HG03575 (cell line): ENCODE measurements around the gene GAPVD1.
"Not testable (repeated sequence)": the region's sequence is repeated elsewhere in the genome, so short reads cannot be mapped to it uniquely, and the experiment has no call there.

Source experiments
- ATAC-seq: cut with Tn5 transposase; IDR thresholded peaks from one replicate; pipeline ENCODE4 v1.9.1; 2021; ENCODE audit not compliant: unreplicated experiment, insufficient number of reproducible peaks, low FRiP score; ENCODE audit errors: extremely low read depth

GAPVD1 gene

DNA sequence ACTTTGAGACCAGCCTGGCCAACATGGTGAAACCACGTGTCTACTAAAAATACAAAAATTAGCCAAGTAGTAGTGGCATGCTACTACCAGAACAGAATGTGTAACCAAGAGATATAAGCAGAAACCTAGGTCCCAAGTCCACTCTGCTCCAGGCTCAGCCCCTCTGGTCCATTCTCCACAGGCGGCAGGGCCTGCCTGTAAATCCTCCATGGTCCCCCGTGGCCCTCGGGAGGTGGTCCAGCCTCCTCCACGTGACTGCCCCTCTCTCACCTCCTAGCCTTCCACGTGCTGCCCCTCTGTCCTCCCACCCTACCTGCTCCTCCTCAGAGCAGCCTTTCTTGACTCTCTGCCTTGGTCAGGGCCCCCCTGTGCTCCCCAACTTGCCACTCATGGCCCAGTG lies 127.4 kb downstream of the GAPVD1 start:
- ATAC-seq = no peak

DNA sequence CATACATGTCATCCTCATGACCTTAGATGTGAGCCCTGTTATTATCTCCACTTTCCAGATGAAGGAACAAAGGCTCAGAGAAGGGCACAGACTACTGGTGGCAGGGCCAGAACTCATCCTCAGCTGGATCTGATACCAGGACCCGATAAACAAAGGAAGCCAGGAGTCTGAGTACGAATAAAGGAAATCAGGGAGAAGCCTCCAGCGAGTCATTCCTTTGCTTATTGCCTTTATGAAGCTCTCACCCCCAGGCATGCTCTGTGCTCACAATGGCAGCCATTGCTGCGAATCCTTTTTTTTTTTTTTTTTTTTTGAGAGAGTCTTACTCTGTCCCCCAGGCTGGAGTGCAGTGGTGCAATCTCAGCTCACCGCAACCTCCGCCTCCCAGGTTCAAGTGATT lies 130.1 kb downstream of the GAPVD1 start:
- ATAC-seq = no peak

DNA sequence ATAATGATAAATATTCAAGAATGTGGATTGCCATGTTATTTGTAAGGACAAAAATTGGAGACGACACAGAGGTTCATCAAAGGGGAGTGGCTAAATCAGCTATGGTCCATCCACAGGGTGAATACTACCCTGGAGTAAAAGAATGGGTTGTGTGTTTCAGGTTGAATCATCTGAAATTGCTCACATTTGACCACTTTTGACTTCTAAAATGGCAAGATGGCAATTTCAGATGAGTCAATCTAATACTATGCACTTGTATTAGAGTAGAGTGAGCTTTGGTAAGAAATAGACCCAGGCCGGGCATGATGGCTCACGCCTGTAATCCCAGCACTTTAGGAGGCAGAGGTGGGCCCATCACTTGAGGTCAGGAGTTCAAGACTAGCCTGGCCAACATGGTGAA lies 131.8 kb downstream of the GAPVD1 start:
- ATAC-seq = no peak

DNA sequence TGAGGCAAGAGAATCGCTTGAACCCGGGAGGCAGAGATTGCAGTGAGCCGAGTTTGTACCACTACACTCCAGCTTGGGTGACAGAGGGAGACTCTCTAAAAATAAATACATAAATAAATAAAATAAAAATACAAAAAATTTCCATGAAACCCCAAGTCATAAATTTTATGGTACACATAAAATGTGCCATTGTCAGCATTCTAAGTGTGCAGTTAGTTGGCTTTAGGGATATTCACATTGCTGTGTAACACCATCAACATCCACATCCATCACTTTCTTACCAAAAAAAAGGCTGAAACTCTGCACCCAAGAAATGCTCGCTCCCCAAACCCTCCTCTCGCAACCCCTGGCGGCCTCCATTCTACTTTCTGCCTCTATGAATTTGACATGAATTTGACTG lies 135.2 kb downstream of the GAPVD1 start:
- no peak for ATAC-seq

DNA sequence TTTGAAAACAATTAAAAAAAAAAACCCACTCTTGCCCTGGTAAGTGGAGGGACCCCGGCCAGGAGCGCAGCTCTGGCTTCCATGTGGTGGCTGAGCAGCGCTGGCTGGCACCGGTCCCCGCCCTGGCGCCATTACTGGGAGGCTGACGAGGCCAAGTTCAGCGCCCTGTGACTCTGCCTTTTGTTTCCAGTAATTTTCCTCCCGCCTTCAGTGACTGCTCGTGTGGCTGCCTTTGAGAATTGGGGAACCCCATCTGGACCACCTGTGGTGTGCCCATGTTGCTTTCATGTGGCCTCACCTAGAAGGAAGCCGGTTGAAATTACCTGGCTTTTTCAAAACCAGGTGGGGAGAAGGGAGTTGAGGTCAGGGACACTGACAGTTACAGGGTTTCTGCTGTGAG lies 136.1 kb downstream of the GAPVD1 start:
- ATAC-seq = no peak

DNA sequence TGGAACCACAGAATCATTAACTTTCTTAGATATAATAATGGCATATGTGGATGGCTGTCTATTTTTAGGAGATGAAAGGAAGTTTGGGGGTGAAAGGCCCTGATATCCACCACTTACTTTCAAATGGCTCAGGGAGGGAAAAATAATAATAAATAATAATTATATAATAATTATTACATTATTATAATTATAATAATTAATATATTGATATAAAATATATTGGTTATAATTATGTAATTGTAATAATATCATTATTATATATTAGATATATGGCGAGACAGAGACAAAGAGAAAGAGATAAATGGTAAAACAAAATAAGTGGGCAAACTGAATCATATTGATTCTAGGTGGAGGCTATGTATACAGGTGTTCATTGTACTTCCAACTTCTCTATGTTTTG lies 136.6 kb downstream of the GAPVD1 start:
- no peak for ATAC-seq

DNA sequence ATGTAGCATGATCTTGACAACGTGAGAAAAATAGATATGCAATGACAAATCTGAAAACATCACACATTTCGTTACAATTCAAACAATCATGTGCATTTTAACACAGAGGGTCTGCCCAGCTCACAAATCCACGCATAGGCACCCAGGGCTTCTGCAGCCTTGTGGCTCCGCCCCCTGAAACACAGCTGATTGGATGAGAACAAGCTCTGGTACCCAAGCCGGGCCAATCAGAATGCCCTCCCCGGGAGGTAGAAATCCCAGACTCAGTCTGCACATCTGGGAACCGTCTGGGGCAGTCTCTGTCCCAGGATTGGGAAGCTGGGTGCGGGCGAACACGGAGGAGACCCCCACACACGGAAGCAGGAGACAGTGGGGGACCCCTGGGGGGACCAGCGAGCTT lies 137.5 kb downstream of the GAPVD1 start:
- no peak for ATAC-seq

DNA sequence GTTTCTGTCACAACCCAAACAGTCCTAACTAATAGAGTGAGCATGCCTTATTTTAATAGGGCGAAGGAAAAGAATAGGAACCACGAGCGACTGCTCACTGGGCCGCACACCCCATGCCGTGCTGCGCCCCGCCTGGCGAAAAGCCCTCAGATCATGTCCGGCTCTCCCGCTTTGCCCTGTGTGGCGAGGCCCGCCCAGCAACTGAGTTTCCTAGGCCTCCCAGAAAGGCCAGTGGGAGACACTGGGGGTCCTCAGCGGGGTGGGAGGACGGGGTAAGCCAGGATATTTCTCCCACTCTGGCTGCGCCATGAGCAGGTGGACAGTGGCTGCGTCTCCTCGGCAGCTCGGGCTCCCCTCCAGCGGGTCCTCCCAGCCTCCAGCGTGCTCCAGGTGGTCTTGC lies 138.0 kb downstream of the GAPVD1 start:
- no peak for ATAC-seq

DNA sequence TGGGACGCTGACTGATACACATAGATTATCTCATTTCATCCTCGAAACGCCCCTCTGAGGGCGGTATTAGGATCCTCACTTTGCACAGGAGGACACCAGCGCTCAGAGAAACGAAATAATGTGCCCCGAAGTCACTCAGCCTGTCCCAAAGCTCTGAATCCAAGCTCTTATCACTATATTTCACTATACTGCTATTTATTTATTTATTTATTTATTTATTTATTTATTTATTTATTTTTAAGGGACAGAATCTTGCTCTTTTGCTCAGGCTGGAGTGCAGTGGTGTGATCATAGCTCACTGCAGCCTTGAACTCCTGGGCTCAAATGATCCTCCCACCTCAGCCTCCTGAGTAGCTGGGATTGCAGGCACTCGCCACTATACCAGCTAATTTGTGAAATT lies 138.6 kb downstream of the GAPVD1 start:
- ATAC-seq = not testable (repeated sequence)

DNA sequence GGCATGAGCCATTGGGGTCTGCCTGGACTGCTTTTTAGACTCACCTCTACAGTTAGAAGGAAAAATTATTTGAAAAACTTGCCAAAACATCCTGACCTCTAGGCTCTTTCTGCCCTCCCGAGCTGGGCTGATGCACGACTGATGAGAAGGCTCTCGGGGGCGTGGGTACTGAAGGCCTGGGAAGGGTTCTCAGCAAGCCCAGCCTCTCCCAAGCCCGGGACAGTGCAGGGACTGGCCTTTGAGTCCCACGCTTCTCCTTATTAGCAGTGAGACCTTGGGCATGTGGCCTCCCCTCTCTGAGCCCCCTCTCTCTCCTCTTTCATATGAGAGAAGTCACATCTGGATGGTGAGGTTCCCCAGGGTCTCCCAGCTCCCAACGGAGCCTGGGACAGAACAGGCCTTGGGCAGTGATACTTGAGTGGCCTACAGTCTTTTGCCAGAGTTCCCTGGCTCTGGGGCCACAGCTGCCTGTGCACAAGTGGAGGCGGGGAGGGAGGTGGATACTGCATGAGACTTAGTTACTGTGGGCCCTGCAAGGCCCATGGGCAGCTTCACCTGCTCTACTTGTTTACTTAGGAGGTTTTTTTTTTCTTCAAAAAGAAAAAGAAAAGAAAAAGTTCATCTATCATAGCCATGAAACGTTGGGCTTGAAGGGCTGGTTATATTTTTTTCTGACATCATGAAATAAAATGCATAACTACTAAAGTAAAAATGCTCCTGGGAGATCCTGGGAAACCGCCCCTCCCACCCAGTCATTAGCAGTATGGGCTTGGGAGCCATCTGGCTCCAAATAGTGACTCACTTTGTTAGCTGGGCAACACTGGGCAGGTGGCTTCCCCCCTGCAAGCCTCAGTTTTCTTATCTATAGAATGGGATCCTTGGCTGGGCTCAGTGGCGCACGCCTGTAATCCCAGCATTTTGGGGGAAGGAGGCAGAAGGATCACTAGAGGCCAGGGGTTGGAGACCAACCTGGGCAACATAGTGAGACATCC lies 139.4 kb downstream of the GAPVD1 start:
- no peak for ATAC-seq

DNA sequence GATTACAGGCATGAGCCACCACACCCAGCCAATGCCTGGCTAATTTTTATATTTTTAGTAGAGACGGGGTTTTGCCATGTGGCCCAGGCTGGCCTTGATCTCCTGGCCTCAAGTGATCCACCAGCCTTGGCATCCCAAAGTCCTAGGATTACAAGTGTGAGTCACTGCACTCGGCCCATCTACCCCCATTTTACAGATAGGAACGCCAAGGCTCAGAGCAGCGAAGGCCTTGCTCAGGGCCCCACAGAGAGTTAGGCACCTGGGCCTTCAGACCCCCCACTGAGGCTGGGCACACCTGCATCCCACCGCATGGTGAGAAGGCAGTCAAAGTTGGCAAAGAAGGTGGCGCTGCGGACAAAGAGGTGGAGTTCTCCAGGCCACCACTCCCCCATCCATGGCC lies 143.1 kb downstream of the GAPVD1 start:
- ATAC-seq = no peak

DNA sequence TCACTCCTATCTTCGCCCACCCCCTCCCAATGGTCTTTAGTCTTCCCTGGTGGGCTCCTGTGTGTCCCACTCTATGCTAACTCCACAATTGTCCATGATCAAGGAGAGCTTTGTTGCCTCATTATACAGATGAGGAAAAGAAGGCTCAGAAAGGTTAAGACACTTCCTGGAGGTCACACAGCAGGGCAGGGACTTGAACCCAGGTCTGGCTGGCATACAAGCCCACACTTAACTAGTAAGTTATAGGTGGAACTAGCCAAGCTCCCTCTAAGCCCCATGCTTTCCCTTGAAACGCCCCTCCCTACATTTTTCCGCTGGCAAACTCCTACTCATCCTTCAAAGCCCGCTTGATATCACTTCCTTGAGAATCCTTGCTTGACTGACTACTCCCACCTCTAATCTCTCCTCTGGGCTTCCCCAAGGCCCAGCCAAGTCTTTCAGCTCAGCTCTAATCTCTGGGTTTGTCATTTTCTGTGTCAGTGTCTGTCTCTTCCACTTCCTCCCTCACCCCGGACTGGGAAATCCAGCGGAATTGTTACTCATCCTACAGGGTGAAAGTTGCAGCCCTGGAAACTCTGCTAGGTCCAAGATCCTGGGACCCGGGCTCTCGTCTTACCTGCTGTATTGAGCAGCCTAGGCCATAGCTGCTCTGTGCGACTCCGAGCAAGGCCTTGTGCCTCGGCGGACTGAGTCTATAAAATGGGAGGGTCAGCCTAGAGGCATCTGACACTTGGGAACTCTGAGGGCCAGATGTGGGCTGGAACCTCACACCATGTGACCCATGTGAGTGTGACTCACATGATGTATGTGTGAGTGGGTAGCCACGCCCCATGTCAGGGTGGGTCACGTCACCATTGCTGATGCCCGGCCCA lies 144.5 kb downstream of the GAPVD1 start:
- no peak for ATAC-seq

DNA sequence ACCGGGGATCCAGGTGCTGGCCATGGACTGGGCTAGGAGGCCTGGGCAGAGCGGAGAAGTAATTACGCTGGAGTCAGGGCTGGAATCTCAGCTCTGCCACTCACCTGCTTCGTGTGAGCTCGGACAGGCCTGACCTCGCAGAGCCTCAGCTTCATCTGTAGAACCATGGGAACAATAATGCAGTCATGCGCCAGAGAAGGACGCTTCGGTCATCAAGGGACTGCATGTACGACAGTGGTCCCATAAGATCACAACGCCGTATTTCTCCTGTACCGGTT lies 145.1 kb downstream of the GAPVD1 start:
- no peak for ATAC-seq

DNA sequence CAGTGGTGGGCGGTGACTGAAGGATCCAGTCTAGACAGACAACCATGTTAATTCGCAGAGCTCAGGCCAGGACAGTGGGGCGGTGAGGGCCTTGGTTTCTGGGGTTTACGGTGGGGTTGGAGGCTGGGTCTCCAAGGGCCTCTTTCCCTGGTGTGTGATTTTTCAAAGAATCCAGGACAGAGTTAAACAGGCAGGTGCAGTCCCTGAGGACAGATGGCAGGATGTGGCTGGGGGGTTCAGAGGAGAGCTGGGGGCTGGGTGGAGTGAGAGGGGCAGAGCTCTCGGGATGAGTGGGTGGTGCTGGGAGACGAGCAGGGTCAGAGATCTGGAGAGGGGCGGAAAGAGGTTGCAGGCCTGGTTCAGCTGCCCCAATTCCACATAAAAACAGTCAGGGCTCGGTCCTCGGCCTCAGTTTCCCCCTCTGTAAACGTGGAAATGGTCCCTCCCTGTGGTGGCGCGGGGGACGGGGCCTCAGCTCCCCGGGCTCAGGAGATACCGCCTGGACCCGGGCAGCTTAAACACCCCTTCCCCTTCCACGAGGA lies 145.9 kb downstream of the GAPVD1 start:
- ATAC-seq = no peak

DNA sequence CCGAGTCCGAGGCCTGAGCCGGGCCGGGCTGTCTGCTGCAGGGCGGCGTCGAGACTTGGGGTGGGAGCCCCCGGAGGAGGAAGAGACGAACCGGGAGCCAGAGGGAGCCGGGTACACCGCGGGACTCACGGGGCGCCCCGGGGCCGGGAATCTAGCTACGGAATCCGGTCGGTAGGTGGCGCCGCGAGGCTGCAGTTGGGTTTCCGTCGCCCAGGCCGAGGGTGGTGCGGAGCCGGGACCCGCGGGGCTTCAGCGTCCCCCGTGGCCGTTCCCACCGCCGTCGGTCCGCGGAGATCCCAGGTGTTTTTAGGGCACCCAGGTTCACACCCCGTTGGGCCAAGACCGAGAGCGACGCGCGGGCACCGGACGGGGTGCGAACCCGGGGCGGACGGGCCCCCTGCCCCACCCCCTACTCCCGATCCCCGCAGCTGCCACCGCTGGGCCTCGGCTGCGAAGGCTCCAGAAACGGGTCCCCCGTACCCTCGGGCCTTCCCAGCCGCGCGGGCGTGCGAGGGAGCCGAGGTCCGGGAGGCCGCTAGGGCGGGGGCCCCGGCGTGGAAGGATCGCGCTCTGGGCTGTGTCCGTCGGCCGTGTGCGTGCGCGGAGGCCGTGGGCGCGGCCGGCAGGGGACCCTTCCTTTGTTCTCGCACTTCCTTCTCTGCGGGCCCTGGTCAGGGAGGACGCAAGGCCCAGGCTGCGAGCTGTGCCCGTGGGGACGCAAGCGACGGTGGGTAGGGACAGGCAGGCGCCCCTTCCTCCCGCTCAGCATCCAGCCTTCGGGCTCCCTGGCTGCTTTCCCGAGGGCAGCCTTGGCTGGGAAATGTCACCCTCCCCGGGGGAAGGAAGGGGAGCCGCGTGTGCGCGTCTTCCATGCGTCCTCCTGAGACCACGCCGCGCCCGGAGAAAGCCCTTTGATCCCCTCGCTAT lies 146.6 kb downstream of the GAPVD1 start:
- no peak for ATAC-seq

DNA sequence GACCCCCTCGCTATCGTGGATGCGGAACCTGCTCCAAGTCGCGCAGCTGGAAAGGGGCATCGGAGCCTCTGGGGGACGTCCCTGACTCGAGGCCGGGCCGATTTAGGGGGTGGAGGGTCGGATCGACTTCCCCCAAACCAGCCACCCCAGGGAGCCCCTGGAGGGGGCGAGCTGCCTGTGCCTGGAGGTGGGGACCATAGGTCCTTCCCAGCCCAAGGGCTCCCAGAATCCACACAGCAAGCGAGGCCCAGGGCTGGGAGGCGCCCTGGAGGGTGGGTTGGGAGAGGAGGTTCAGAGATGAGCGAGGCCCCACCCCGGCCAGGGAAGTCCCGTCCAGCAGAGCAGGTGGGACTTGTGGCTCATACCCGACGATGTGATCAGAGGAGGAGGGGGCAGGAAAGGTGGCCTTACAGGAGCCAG lies 147.6 kb downstream of the GAPVD1 start:
- no peak for ATAC-seq

DNA sequence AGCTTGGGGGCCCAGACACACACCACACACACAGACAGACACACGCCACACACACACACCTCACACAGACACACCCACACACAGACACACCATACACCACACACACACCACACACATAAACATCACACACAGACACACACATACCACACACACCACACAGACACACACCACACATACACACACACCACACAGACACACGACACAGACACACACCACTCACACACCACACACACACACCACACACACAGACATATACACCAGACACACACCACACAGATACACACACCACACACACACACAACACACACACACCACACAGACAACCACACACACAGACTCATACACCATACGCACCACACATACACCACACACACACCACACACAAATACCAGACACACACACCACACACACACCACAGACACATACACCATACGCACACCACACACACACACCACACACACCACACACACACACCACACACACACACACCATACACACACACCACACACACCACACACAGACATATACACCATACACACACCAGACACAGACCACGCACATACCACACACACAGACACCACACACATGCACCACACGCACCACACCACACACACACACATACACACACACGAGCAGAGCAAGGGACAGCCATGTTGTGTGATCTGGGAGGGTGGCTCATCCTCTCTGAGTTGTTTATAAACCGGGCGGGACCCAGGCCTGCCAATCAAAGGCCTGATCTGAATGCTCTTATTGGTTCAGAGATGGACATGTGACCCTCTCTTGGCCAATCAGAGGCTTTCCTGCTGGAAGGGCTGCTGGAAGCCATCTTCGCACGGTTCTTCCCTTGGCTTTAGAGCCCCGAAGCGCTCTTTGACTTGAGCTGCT lies 148.3 kb downstream of the GAPVD1 start:
- ATAC-seq = no peak

DNA sequence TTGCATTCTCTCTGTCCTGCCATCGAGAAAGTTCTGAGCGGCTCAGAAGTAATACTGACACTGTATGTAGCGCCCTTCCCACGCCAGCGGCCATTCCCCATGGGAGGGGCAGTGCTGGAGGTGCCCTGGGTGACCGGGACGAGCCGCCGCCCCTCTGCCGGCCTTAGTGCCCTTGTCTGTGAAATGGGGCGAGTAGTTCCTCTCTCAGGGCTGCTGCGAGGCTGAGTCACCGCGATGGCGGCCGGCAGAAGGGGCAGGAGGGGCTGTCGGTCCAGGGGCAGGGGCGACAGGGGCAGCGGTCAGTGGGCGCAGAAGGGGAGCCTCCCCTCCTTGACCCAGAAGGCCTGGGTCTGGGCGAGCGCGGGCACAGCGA lies 148.9 kb downstream of the GAPVD1 start:
- ATAC-seq = no peak
